HL-60 (cell line): Measurements from ENCODE around the gene CASP7.

Experiments used
- POLR2AphosphoS5 ChIP-seq: IDR thresholded peaks from 2 replicates; pipeline ENCODE4 v1.6.1; 2012; ENCODE audit warnings: low read depth
- TF ChIP-seq, protein P1 (sequence below): IDR thresholded peaks from one replicate; pipeline ENCODE4 v1.5.1; 2011; ENCODE audit warnings: low read length, control low read depth, inconsistent platforms; ENCODE audit not compliant: insufficient read depth
- TF ChIP-seq, protein P2 (sequence below): IDR thresholded peaks from 2 replicates; pipeline ENCODE4 v1.6.1; 2012; ENCODE audit warnings: low read depth; ENCODE audit not compliant: insufficient replicate concordance

DNA sequence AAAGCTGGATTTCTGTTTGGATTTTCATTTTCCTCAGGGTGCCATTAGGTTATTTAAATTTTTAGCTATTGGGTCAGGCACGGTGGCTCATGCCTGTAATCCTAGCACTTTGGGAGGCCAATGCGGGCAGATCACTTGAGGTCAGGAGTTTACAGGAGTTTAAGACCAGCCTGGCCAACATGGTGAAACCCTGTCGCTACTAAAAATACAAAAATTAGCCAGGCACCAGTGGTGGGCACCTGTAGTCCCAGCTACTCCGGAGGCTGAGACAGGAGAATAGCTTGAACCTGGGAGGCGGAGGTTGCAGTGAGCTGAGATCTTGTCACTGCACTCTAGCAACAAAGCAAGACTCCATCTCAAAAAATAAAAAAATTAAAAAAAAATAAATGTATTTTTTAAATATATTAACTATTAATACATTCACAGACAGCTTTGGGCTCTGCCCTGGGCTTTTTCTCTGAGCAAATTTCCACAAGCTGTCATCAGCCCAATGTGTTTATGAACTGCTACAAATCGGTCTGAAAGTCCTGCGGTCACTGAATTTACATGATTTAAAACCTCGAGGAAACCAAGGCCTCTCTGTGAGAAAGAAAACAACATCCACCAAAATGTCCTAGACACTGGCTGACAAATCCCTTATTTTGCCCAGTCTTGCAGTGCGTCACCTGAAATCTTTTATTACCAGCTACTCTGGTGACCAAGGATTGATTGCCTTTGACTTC, 52.6 kb downstream of the CASP7 start:
- no peak for TF ChIP-seq POLR2AphosphoS5
- TF ChIP-seq, protein P1, sequence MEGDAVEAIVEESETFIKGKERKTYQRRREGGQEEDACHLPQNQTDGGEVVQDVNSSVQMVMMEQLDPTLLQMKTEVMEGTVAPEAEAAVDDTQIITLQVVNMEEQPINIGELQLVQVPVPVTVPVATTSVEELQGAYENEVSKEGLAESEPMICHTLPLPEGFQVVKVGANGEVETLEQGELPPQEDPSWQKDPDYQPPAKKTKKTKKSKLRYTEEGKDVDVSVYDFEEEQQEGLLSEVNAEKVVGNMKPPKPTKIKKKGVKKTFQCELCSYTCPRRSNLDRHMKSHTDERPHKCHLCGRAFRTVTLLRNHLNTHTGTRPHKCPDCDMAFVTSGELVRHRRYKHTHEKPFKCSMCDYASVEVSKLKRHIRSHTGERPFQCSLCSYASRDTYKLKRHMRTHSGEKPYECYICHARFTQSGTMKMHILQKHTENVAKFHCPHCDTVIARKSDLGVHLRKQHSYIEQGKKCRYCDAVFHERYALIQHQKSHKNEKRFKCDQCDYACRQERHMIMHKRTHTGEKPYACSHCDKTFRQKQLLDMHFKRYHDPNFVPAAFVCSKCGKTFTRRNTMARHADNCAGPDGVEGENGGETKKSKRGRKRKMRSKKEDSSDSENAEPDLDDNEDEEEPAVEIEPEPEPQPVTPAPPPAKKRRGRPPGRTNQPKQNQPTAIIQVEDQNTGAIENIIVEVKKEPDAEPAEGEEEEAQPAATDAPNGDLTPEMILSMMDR, result no peak
- TF ChIP-seq, protein P2, sequence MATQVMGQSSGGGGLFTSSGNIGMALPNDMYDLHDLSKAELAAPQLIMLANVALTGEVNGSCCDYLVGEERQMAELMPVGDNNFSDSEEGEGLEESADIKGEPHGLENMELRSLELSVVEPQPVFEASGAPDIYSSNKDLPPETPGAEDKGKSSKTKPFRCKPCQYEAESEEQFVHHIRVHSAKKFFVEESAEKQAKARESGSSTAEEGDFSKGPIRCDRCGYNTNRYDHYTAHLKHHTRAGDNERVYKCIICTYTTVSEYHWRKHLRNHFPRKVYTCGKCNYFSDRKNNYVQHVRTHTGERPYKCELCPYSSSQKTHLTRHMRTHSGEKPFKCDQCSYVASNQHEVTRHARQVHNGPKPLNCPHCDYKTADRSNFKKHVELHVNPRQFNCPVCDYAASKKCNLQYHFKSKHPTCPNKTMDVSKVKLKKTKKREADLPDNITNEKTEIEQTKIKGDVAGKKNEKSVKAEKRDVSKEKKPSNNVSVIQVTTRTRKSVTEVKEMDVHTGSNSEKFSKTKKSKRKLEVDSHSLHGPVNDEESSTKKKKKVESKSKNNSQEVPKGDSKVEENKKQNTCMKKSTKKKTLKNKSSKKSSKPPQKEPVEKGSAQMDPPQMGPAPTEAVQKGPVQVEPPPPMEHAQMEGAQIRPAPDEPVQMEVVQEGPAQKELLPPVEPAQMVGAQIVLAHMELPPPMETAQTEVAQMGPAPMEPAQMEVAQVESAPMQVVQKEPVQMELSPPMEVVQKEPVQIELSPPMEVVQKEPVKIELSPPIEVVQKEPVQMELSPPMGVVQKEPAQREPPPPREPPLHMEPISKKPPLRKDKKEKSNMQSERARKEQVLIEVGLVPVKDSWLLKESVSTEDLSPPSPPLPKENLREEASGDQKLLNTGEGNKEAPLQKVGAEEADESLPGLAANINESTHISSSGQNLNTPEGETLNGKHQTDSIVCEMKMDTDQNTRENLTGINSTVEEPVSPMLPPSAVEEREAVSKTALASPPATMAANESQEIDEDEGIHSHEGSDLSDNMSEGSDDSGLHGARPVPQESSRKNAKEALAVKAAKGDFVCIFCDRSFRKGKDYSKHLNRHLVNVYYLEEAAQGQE, result no peak
